HepG2 (cell line): Measurements from ENCODE around the gene GRIK4. TPM values are rescaled to one million over a fixed set of nuclear protein-coding genes. Genes with fewer than 3 reads are reported as not detected.

Experiments
- DNMT1 ChIP-seq: sonication (generic); formaldehyde crosslinking; IDR thresholded peaks from 2 replicates; pipeline ENCODE4 v1.5.1; 2020; ENCODE audit warnings: mild to moderate bottlenecking, missing genetic modification reagents
- EEA1 ChIP-seq: sonication (generic); formaldehyde crosslinking; IDR thresholded peaks from 2 replicates; pipeline ENCODE4 v1.5.1; 2020; ENCODE audit warnings: mild to moderate bottlenecking, missing genetic modification reagents, borderline replicate concordance
- EP300 ChIP-seq, 3 experiments: sonication (generic) in 1 of 3; formaldehyde crosslinking in 1 of 3; IDR thresholded peaks; 2 replicates each; pipeline versions ENCODE4 v1.5.1 to v1.6.1; 2011 to 2020; ENCODE audit warnings: low read depth in 2 of 3, low read length in 2 of 3, borderline replicate concordance in 1 of 3, improper control_type of control experiment in 1 of 3, mild to moderate bottlenecking in 1 of 3, missing genetic modification reagents in 1 of 3, moderate library complexity in 1 of 3
- ERF ChIP-seq: IDR thresholded peaks from 2 replicates; pipeline ENCODE4 v1.6.1; 2018; ENCODE audit warnings: missing biosample characterization, missing genetic modification reagents
- NR2F2 ChIP-seq: IDR thresholded peaks from 2 replicates; pipeline ENCODE4 v1.6.1; 2012; ENCODE audit warnings: low read depth, inconsistent platforms, borderline replicate concordance
- RBM39 ChIP-seq: fragments of 200-400 bp; formaldehyde crosslinking; IDR thresholded peaks from one replicate; pipeline ENCODE4 v1.6.1; 2018; ENCODE audit warnings: antibody characterized with exemption, mild to moderate bottlenecking, low read depth, low read length; ENCODE audit not compliant: poor library complexity, severe bottlenecking
- RFXAP ChIP-seq: sonication (generic); formaldehyde crosslinking; IDR thresholded peaks from 2 replicates; pipeline ENCODE4 v1.4.0; 2020; ENCODE audit warnings: missing genetic modification reagents, borderline replicate concordance
- RXRA ChIP-seq: sonication (generic); formaldehyde crosslinking; IDR thresholded peaks from 2 replicates; pipeline ENCODE4 v1.5.1; 2020; ENCODE audit warnings: missing genetic modification reagents
- SOX13 ChIP-seq, 3 experiments: fragments of 450-650 bp in 1 of 3; sonication (generic) in 1 of 3; formaldehyde crosslinking in 1 of 3; IDR thresholded peaks in 2 of 3; conservative IDR thresholded peaks in 1 of 3; 2 replicates each; pipeline versions ENCODE4 v1.5.0 to v1.6.1; 2016 to 2020; ENCODE audit warnings: antibody characterized with exemption in 1 of 3, mild to moderate bottlenecking in 1 of 3, missing compliant biosample characterization in 1 of 3, missing genetic modification reagents in 1 of 3, moderate library complexity in 1 of 3
- ZBTB8A ChIP-seq: sonication (generic); formaldehyde crosslinking; IDR thresholded peaks from 2 replicates; pipeline ENCODE4 v1.4.0; 2020; ENCODE audit warnings: mild to moderate bottlenecking, low read depth, missing genetic modification reagents, borderline replicate concordance
- ZFX ChIP-seq: sonication (generic); formaldehyde crosslinking; IDR thresholded peaks from 2 replicates; pipeline ENCODE4 v1.4.0; 2020; ENCODE audit warnings: mild to moderate bottlenecking, low read depth, missing genetic modification reagents, moderate library complexity
- ZFY ChIP-seq: sonication (generic); formaldehyde crosslinking; IDR thresholded peaks from 2 replicates; pipeline ENCODE4 v1.4.0; 2020; ENCODE audit warnings: missing genetic modification reagents
- ZNF230 ChIP-seq: sonication (generic); formaldehyde crosslinking; IDR thresholded peaks from 2 replicates; pipeline ENCODE4 v1.4.0; 2020; ENCODE audit warnings: mild to moderate bottlenecking, missing genetic modification reagents
- ZNF547 ChIP-seq: sonication (generic); formaldehyde crosslinking; IDR thresholded peaks from 2 replicates; pipeline ENCODE4 v1.5.1; 2020; ENCODE audit warnings: mild to moderate bottlenecking, missing genetic modification reagents
- ZNF746 ChIP-seq: sonication (generic); formaldehyde crosslinking; IDR thresholded peaks from 2 replicates; pipeline ENCODE4 v1.8.0; 2022; ENCODE audit warnings: mild to moderate bottlenecking, missing genetic modification reagents
- ZNF766 ChIP-seq: sonication (generic); formaldehyde crosslinking; IDR thresholded peaks from 2 replicates; pipeline ENCODE4 v1.5.0; 2020; ENCODE audit warnings: missing genetic modification reagents, borderline replicate concordance
- ZNF788 ChIP-seq: sonication (generic); formaldehyde crosslinking; IDR thresholded peaks from 2 replicates; pipeline ENCODE4 v1.5.0; 2020; ENCODE audit warnings: mild to moderate bottlenecking, missing genetic modification reagents, borderline replicate concordance
- polyA plus RNA-seq, 8 experiments: library from polyadenylated mRNA; depleted of rRNA in 3 of 8; stranded (reverse) in 7 of 8; unstranded in 1 of 8; fragments of >200 nt; fragmentation: Illumina TruSeq in 4 of 8; extraction: Trizol in 4 of 8; gene quantifications; 2 replicates each; pipeline versions ENCODE4 v1.2.1 to v1.2.3, GENCODE V29; 2011 to 2016; ENCODE audit warnings: low read depth in 4 of 8, missing spikeins in 1 of 8, mixed read lengths in 1 of 8; ENCODE audit not compliant: insufficient read depth in 1 of 8
- total RNA-seq, 5 experiments: library from RNA; depleted of rRNA; stranded (reverse); fragments of >200 nt; fragmentation: Illumina TruSeq; extraction: Trizol; gene quantifications; 2 replicates each; pipeline ENCODE4 v1.2.3, GENCODE V29; 2016; ENCODE audit warnings: low read depth in 1 of 5
- TF ChIP-seq, protein P1 (sequence below): sonication (generic); formaldehyde crosslinking; IDR thresholded peaks from 2 replicates; pipeline ENCODE4 v1.4.0; 2020; ENCODE audit warnings: missing genetic modification reagents, borderline replicate concordance
- TF ChIP-seq, protein P2 (sequence below): sonication (generic); formaldehyde crosslinking; conservative IDR thresholded peaks from 2 replicates; pipeline ENCODE4 v1.4.0; 2020; ENCODE audit warnings: mild to moderate bottlenecking, missing genetic modification reagents, moderate library complexity
- TF ChIP-seq, protein P3 (sequence below): IDR thresholded peaks from 2 replicates; pipeline ENCODE4 v1.6.1; 2016; ENCODE audit warnings: mild to moderate bottlenecking

Gene GRIK4
- total and polyA plus RNA-seq, 2 of the 13 experiments (the other 11 are each of a cell fraction or from before 2014, with no cell fraction given): 0.04 to 0.07 TPM

DNA sequence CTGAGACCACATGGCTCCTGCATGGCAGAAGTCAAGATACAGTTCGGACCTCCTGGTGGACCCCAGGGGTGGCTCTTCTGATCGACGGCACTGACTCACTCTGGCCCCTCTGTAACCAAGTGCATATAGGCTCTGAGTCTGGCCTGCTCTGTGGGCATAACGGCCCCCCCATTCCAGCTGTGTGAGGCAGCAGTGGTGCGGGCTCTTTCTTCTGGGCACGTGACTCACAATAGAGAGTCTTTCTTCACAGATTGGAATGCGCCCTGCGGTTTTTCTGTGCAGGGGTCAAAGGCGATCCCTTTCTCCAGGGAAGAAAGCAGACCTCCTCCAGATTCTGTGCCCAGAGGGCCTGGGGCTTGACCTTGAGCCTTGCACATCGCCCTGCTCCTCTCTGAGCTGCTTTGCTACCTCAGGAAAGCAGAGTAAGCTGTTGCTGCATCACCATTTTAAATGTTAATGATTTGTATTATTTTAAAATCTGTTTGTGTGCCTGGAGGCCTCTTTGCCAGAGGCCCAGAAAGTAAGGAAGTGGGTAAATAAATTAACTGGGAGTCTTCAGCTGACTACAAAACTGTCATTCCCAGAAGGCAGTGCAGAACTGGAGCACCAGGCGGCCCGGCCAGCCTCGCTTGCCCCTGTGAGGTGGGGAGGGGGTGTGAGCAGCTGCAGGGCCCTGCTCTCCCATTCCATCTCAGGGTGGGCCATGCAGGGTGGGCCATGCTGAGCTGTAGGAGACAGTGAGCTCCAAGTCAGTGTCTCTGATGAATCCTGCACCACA lies 199.0 kb downstream of the GRIK4 start (continued):
- TF ChIP-seq, protein P1, sequence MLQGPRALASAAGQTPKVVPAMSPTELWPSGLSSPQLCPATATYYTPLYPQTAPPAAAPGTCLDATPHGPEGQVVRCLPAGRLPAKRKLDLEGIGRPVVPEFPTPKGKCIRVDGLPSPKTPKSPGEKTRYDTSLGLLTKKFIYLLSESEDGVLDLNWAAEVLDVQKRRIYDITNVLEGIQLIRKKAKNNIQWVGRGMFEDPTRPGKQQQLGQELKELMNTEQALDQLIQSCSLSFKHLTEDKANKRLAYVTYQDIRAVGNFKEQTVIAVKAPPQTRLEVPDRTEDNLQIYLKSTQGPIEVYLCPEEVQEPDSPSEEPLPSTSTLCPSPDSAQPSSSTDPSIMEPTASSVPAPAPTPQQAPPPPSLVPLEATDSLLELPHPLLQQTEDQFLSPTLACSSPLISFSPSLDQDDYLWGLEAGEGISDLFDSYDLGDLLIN: no peak
- TF ChIP-seq EEA1 (CRISPR knock-in tag): no peak
- TF ChIP-seq DNMT1: no peak
- TF ChIP-seq RXRA (CRISPR knock-in tag): peak; percentile 31; the same call in 1 of the 2 replicates
- peak; percentile 34; the same call in 1 of the 2 replicates for TF ChIP-seq ZFY (CRISPR knock-in tag)
- peak in 1 of 2 experiments; percentile 76; a peak in 2 of 4 replicates for TF ChIP-seq EP300 (IDR thresholded peaks at IDR 0.05; ENCODE audit: low read depth in 2 of 2, low read length in 2 of 2)
- TF ChIP-seq EP300 (CRISPR knock-in tag; IDR thresholded peaks at IDR 0.05; ENCODE audit: borderline replicate concordance): 0 out of 2 replicates have a peak, but pooled peaks have one; percentile 44
- TF ChIP-seq SOX13 (IDR thresholded peaks at IDR 0.05): peak; percentile 82
- peak in 1 of 2 experiments; percentile 92; a peak in 2 of 4 replicates for TF ChIP-seq SOX13 (CRISPR knock-in tag; conservative IDR thresholded peaks at IDR 0.05 in 1 of 2, IDR thresholded peaks at IDR 0.05 in 1 of 2)
- no peak for TF ChIP-seq ZNF766 (CRISPR knock-in tag)
- TF ChIP-seq ZNF230 (CRISPR knock-in tag): 0 out of 2 replicates have a peak, but pooled peaks have one; percentile 47
- TF ChIP-seq ERF (CRISPR knock-in tag): 0 out of 2 replicates have a peak, but pooled peaks have one; percentile 13
- no peak for TF ChIP-seq ZNF547
- no peak for TF ChIP-seq ZBTB8A (CRISPR knock-in tag)
- peak; percentile 17; the same call in 1 of the 2 replicates for TF ChIP-seq RFXAP
- TF ChIP-seq ZNF788 (CRISPR knock-in tag): 0 out of 2 replicates have a peak, but pooled peaks have one; percentile 41
- TF ChIP-seq NR2F2: 0 out of 2 replicates have a peak, but pooled peaks have one; percentile 58
- TF ChIP-seq, protein P2, sequence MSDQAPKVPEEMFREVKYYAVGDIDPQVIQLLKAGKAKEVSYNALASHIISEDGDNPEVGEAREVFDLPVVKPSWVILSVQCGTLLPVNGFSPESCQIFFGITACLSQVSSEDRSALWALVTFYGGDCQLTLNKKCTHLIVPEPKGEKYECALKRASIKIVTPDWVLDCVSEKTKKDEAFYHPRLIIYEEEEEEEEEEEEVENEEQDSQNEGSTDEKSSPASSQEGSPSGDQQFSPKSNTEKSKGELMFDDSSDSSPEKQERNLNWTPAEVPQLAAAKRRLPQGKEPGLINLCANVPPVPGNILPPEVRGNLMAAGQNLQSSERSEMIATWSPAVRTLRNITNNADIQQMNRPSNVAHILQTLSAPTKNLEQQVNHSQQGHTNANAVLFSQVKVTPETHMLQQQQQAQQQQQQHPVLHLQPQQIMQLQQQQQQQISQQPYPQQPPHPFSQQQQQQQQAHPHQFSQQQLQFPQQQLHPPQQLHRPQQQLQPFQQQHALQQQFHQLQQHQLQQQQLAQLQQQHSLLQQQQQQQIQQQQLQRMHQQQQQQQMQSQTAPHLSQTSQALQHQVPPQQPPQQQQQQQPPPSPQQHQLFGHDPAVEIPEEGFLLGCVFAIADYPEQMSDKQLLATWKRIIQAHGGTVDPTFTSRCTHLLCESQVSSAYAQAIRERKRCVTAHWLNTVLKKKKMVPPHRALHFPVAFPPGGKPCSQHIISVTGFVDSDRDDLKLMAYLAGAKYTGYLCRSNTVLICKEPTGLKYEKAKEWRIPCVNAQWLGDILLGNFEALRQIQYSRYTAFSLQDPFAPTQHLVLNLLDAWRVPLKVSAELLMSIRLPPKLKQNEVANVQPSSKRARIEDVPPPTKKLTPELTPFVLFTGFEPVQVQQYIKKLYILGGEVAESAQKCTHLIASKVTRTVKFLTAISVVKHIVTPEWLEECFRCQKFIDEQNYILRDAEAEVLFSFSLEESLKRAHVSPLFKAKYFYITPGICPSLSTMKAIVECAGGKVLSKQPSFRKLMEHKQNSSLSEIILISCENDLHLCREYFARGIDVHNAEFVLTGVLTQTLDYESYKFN (CRISPR knock-in tag): peak; percentile 41; the same call in 1 of the 2 replicates
- 0 out of 2 replicates have a peak, but pooled peaks have one; percentile 20 for TF ChIP-seq ZFX (CRISPR knock-in tag)
- 0 out of 2 replicates have a peak, but pooled peaks have one; percentile 49 for TF ChIP-seq ZNF746 (CRISPR knock-in tag)
- TF ChIP-seq, protein P3, sequence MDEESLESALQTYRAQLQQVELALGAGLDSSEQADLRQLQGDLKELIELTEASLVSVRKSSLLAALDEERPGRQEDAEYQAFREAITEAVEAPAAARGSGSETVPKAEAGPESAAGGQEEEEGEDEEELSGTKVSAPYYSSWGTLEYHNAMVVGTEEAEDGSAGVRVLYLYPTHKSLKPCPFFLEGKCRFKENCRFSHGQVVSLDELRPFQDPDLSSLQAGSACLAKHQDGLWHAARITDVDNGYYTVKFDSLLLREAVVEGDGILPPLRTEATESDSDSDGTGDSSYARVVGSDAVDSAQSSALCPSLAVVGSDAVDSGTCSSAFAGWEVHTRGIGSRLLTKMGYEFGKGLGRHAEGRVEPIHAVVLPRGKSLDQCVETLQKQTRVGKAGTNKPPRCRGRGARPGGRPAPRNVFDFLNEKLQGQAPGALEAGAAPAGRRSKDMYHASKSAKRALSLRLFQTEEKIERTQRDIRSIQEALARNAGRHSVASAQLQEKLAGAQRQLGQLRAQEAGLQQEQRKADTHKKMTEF (CRISPR knock-in tag): peak; percentile 32; the same call in 1 of the 2 replicates
- no peak for TF ChIP-seq RBM39
